ENCODE measurements around the gene GEN1. TPM values are rescaled to one million over a fixed set of nuclear protein-coding genes. Genes with fewer than 3 reads are reported as not detected.

Gene GEN1
- total RNA-seq, 2 experiments from 2014 or later: 19.8 to 27.6 TPM

DNA sequence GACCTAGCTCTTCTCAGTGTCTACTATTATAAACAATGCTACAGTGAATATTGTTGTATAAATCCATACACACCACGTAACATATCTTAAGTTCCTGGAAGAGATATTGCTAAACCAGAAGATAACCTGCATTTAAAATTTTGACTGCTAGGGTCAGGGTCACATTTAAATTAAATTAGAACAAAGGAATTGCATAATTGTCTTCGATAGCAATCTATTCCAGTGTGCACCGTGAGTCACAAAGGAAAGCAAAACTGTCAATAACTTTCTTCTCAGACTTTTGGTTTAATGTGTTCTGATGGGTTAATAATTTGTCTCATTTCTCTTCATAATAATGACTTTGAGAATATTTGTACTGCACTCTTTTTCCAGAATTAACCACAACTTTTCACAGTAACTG is 4.2 kb downstream of the GEN1 start:
- peaks cover 8% of the 10 kb centered on the region for H3K4me1 Mint-ChIP-seq (ENCODE audit: low read depth)
- peaks cover 17% of the 10 kb centered on the region for H3K36me3 Mint-ChIP-seq (ENCODE audit: low read depth)
- TF ChIP-seq, protein P1, sequence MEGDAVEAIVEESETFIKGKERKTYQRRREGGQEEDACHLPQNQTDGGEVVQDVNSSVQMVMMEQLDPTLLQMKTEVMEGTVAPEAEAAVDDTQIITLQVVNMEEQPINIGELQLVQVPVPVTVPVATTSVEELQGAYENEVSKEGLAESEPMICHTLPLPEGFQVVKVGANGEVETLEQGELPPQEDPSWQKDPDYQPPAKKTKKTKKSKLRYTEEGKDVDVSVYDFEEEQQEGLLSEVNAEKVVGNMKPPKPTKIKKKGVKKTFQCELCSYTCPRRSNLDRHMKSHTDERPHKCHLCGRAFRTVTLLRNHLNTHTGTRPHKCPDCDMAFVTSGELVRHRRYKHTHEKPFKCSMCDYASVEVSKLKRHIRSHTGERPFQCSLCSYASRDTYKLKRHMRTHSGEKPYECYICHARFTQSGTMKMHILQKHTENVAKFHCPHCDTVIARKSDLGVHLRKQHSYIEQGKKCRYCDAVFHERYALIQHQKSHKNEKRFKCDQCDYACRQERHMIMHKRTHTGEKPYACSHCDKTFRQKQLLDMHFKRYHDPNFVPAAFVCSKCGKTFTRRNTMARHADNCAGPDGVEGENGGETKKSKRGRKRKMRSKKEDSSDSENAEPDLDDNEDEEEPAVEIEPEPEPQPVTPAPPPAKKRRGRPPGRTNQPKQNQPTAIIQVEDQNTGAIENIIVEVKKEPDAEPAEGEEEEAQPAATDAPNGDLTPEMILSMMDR (IDR thresholded peaks at IDR 0.05): no peak
- ChIA-PET CTCF (interaction anchor here (1.9 kb wide), 1 partner anchor 38 kb away, joined by 4 read pairs; no protein-coding TSS in a partner anchor), POLR2A (no interaction called here)
- H3K4me3 Mint-ChIP-seq: no peak overlapping the region
- H3K9me3 Mint-ChIP-seq: no peaks in the 10 kb centered on the region
- intact Hi-C loops (cut with micrococcal nuclease): no loop called here
- ATAC-seq (no peak), DNase-seq (no peak)
- H3K27ac Mint-ChIP-seq: no peak overlapping the region
- no peaks in the 10 kb centered on the region for H3K27me3 Mint-ChIP-seq

DNA sequence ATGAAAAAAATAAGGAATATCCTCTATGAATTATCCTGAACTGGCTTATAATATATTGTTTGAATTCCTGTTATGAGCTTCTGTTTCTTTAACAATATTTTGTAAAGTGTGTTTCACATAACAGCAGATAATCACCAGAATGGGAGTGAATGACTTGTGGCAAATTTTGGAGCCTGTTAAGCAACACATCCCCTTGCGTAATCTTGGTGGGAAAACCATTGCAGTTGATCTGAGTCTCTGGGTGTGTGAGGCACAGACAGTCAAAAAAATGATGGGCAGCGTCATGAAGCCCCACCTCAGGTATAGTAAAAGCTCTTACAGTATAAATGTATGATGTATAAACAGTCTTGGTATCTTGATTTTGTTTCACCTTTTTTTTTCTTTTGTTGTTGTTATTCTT is 5.9 kb downstream of the GEN1 start:
- peaks cover 26% of the 10 kb centered on the region for H3K36me3 Mint-ChIP-seq (ENCODE audit: low read depth)
- no peaks in the 10 kb centered on the region for H3K9me3 Mint-ChIP-seq
- H3K4me3 Mint-ChIP-seq: no peak overlapping the region
- ATAC-seq (no peak), DNase-seq (no peak)
- no peaks in the 10 kb centered on the region for H3K27me3 Mint-ChIP-seq
- H3K4me1 Mint-ChIP-seq (ENCODE audit: low read depth): peaks cover 6% of the 10 kb centered on the region
- CTCF ChIA-PET: interaction anchor here (1.9 kb wide), 1 partner anchor 40 kb away, joined by 4 read pairs; no protein-coding TSS in a partner anchor
- TF ChIP-seq, protein P1 (IDR thresholded peaks at IDR 0.05): no peak
- no peak overlapping the region for H3K27ac Mint-ChIP-seq
- POLR2A ChIA-PET: no interaction called here
- intact Hi-C loops (cut with micrococcal nuclease): no loop called here

DNA sequence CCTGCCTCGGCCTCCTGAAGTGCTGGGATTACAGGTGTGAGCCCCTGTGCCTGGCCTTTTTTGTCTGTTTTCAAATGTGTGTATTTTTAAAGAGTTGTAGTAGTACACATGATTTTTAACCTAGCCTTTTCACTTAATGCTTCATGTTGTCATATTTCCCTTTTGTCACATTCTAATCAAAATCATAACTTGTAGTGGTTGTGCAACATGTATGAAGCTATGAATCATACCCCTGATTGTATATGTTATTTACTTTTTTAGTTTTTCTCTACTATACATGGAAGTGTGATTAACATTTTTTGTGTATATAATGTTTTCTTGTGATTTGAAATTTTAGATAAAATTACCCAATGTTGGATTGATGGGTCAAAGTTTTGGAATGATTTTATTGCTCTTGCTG is 8.5 kb downstream of the GEN1 start:
- intact Hi-C loops (cut with micrococcal nuclease): no loop called here
- DNase-seq: no peak
- no peaks in the 10 kb centered on the region for H3K9me3 Mint-ChIP-seq
- peaks cover 34% of the 10 kb centered on the region for H3K36me3 Mint-ChIP-seq (ENCODE audit: low read depth)
- H3K27ac Mint-ChIP-seq: no peak overlapping the region
- ChIA-PET POLR2A (interaction anchor here (0.8 kb wide), 1 partner anchor 47 kb away, joined by 4 read pairs; no protein-coding TSS in a partner anchor), CTCF (no interaction called here)
- H3K27me3 Mint-ChIP-seq: no peaks in the 10 kb centered on the region
- TF ChIP-seq, protein P1 (IDR thresholded peaks at IDR 0.05): no peak
- no peak overlapping the region for H3K4me3 Mint-ChIP-seq
- peaks cover 3% of the 10 kb centered on the region for H3K4me1 Mint-ChIP-seq (ENCODE audit: low read depth)
- ATAC-seq: no peak

DNA sequence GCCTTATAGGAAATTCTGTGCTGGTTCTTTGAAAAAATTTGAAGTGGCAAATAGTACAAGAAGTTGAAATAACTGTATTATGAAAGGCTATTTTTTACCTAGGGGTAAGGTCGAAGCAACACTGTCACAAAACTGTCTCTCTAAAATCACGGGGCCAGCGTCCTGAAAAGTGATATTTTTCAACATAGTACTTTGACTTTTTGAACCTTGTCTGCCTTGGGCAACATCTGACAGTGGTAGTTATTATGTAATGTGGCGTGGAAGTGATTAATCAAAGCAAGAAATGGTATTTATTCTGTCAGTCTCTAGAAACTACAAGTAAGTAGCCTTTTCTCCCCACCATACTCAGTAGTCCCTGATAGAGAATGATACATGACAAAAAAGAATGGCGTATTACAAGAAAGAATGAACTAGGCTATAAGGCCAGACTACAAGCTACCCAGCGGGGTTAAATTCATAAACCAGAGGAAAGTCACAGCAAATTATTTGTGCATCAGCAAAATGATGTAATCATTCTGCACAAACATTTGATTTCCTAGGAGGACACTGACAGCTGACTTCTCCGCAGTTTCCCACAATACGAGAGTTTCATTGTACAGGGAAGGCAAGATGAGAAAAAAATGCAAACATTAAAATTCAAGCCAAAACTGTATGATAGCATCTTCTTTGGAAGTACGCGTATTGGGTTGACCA is 9.8 kb downstream of the GEN1 start:
- TF ChIP-seq, protein P1 (IDR thresholded peaks at IDR 0.05): no peak
- peaks cover 1% of the 10 kb centered on the region for H3K4me1 Mint-ChIP-seq (ENCODE audit: low read depth)
- no peak overlapping the region for H3K27ac Mint-ChIP-seq
- H3K9me3 Mint-ChIP-seq: no peaks in the 10 kb centered on the region
- ATAC-seq: no peak
- H3K36me3 Mint-ChIP-seq (ENCODE audit: low read depth): peaks cover 40% of the 10 kb centered on the region
- DNase-seq: no peak
- no peaks in the 10 kb centered on the region for H3K27me3 Mint-ChIP-seq
- ChIA-PET CTCF (interaction anchor here (0.8 kb wide), 1 partner anchor 10 kb away, joined by 3 read pairs; no protein-coding TSS in a partner anchor), POLR2A (no interaction called here)
- intact Hi-C loops (cut with micrococcal nuclease): no loop called here
- no peak overlapping the region for H3K4me3 Mint-ChIP-seq

GRCh38 chr2:17765398-17765797 is 11.5 kb downstream of the GEN1 start:
- no peak for DNase-seq
- TF ChIP-seq, protein P1 (IDR thresholded peaks at IDR 0.05): no peak
- POLR2A ChIA-PET: no interaction called here
- no peak overlapping the region for H3K4me3 Mint-ChIP-seq
- peaks cover 36% of the 10 kb centered on the region for H3K36me3 Mint-ChIP-seq (ENCODE audit: low read depth)
- H3K9me3 Mint-ChIP-seq: no peaks in the 10 kb centered on the region
- H3K27me3 Mint-ChIP-seq: no peaks in the 10 kb centered on the region
- no peak for ATAC-seq
- H3K27ac Mint-ChIP-seq: no peak overlapping the region
- H3K4me1 Mint-ChIP-seq (ENCODE audit: low read depth): no peaks in the 10 kb centered on the region
- intact Hi-C loops (cut with micrococcal nuclease): no loop called here
- CTCF ChIA-PET: no interaction called here
